Measurements from ENCODE around the gene AMT. TPM values are rescaled to one million over a fixed set of nuclear protein-coding genes. Genes with fewer than 3 reads are reported as not detected.
A peak's percentile ranks its signal among the peaks of the same experiment; 100 is the strongest.

Gene AMT
- polyA plus RNA-seq, 4 donors = 15.4 to 48.7 (median 27.4) TPM

- FAIRE-seq = no peak
These were observed 43.2 kb upstream of the AMT start for GRCh38 chr3:49465270-49466034.

GRCh38 chr3:49462222-49462621, 39.9 kb upstream of the AMT start:
- DNase-seq (no peak), FAIRE-seq (no peak)
- no peaks in the 10 kb centered on the region for H3K36me3 ChIP-seq (ENCODE audit: control insufficient read depth in 3 of 3, insufficient read depth in 2 of 3, low read depth in 1 of 3, low read length in 3 of 3)
- H3K27ac ChIP-seq (ENCODE audit: low read depth in 1 of 3, low read length in 2 of 3) = no peak overlapping the region
- H3K4me3 ChIP-seq (ENCODE audit: low read depth in 1 of 3, low read length in 3 of 3) = no peak overlapping the region
- 78 to 89% (median 80%) methylated on average over 2 to 3 of the region's 3 CpGs for WGBS, 3 donors
- H3K27me3 ChIP-seq (ENCODE audit: control insufficient read depth in 3 of 3, insufficient read depth in 3 of 3, low read length in 3 of 3) = no peaks in the 10 kb centered on the region
- H3K9me3 ChIP-seq (ENCODE audit: control insufficient read depth in 2 of 2, insufficient read depth in 1 of 2, low read depth in 1 of 2, low read length in 1 of 2) = no peaks in the 10 kb centered on the region
- peaks cover 2 to 35% (median 3%) of the 10 kb centered on the region in 3 donors for H3K4me1 ChIP-seq (ENCODE audit: control insufficient read depth in 3 of 3, insufficient read depth in 2 of 3, low read depth in 1 of 3, low read length in 2 of 3)

More at GRCh38 chr3:49465270-49466034, 43.2 kb upstream of the AMT start:
- peak overlapping the region; percentile 47 to 88 (median 72) for H3K27ac ChIP-seq (ENCODE audit: low read depth in 1 of 3, low read length in 2 of 3)
- peaks cover 2 to 39% (median 6%) of the 10 kb centered on the region in 3 donors for H3K4me1 ChIP-seq (ENCODE audit: control insufficient read depth in 3 of 3, insufficient read depth in 2 of 3, low read depth in 1 of 3, low read length in 2 of 3)
- H3K36me3 ChIP-seq (ENCODE audit: control insufficient read depth in 3 of 3, insufficient read depth in 2 of 3, low read depth in 1 of 3, low read length in 3 of 3) = no peaks in the 10 kb centered on the region
- WGBS, 3 donors = 30 to 66% (median 41%) methylated on average over 18 of the region's 18 CpGs
- H3K4me3 ChIP-seq (ENCODE audit: low read depth in 1 of 3, low read length in 3 of 3) = no peak overlapping the region
- no peaks in the 10 kb centered on the region for H3K27me3 ChIP-seq (ENCODE audit: control insufficient read depth in 3 of 3, insufficient read depth in 3 of 3, low read length in 3 of 3)
- H3K9me3 ChIP-seq (ENCODE audit: control insufficient read depth in 2 of 2, insufficient read depth in 1 of 2, low read depth in 1 of 2, low read length in 1 of 2) = no peaks in the 10 kb centered on the region
- peak; percentile 54 to 63 for DNase-seq

- 18 to 40% (median 21%) methylated on average over 1 of the region's 1 CpG for WGBS, 3 donors
- Histone ChIP-seq H3K4me3 (ENCODE audit: low read depth in 1 of 3, low read length in 3 of 3) (no peak overlapping the region), H3K36me3 (ENCODE audit: control insufficient read depth in 3 of 3, insufficient read depth in 2 of 3, low read depth in 1 of 3, low read length in 3 of 3) (no peaks in the 10 kb centered on the region), H3K27me3 (ENCODE audit: control insufficient read depth in 3 of 3, insufficient read depth in 3 of 3, low read length in 3 of 3) (no peaks in the 10 kb centered on the region), H3K4me1 (ENCODE audit: control insufficient read depth in 3 of 3, insufficient read depth in 2 of 3, low read depth in 1 of 3, low read length in 2 of 3) (peaks cover 2 to 35% (median 3%) of the 10 kb centered on the region in 3 donors), H3K9me3 (ENCODE audit: control insufficient read depth in 2 of 2, insufficient read depth in 1 of 2, low read depth in 1 of 2, low read length in 1 of 2) (no peaks in the 10 kb centered on the region), H3K27ac (ENCODE audit: low read depth in 1 of 3, low read length in 2 of 3) (peak overlapping the region in 2 of 3 donors; percentile 4 to 38)
- DNase-seq (peak; percentile 36 to 45), FAIRE-seq (no peak)
These were observed 39.3 kb upstream of the AMT start for GRCh38 chr3:49461443-49462171.

- H3K4me1 ChIP-seq (ENCODE audit: control insufficient read depth in 3 of 3, insufficient read depth in 2 of 3, low read depth in 1 of 3, low read length in 2 of 3) = peaks cover 2 to 30% (median 3%) of the 10 kb centered on the region in 3 donors
- no peak for FAIRE-seq
- 82 to 88% (median 83%) methylated on average over 4 of the region's 4 CpGs for WGBS, 3 donors
- no peak overlapping the region for H3K27ac ChIP-seq (ENCODE audit: low read depth in 1 of 3, low read length in 2 of 3)
- no peak for DNase-seq
- H3K9me3 ChIP-seq (ENCODE audit: control insufficient read depth in 2 of 2, insufficient read depth in 1 of 2, low read depth in 1 of 2, low read length in 1 of 2) = no peaks in the 10 kb centered on the region
- H3K27me3 ChIP-seq (ENCODE audit: control insufficient read depth in 3 of 3, insufficient read depth in 3 of 3, low read length in 3 of 3) = no peaks in the 10 kb centered on the region
- no peak overlapping the region for H3K4me3 ChIP-seq (ENCODE audit: low read depth in 1 of 3, low read length in 3 of 3)
- no peaks in the 10 kb centered on the region for H3K36me3 ChIP-seq (ENCODE audit: control insufficient read depth in 3 of 3, insufficient read depth in 2 of 3, low read depth in 1 of 3, low read length in 3 of 3)
These were observed 38.7 kb upstream of the AMT start for GRCh38 chr3:49460956-49461355.

GRCh38 chr3:49460188-49460890, 38.1 kb upstream of the AMT start:
- H3K4me1 ChIP-seq (ENCODE audit: control insufficient read depth in 3 of 3, insufficient read depth in 2 of 3, low read depth in 1 of 3, low read length in 2 of 3) = peaks cover 0 to 24% (median 2%) of the 10 kb centered on the region in 3 donors
- DNase-seq (no peak), FAIRE-seq (no peak)
- no peak overlapping the region for H3K27ac ChIP-seq (ENCODE audit: low read depth in 1 of 3, low read length in 2 of 3)
- H3K4me3 ChIP-seq (ENCODE audit: low read depth in 1 of 3, low read length in 3 of 3) = no peak overlapping the region
- 68 to 81% (median 77%) methylated on average over 2 of the region's 2 CpGs for WGBS, 3 donors
- H3K27me3 ChIP-seq (ENCODE audit: control insufficient read depth in 3 of 3, insufficient read depth in 3 of 3, low read length in 3 of 3) = no peaks in the 10 kb centered on the region
- no peaks in the 10 kb centered on the region for H3K36me3 ChIP-seq (ENCODE audit: control insufficient read depth in 3 of 3, insufficient read depth in 2 of 3, low read depth in 1 of 3, low read length in 3 of 3)
- no peaks in the 10 kb centered on the region for H3K9me3 ChIP-seq (ENCODE audit: control insufficient read depth in 2 of 2, insufficient read depth in 1 of 2, low read depth in 1 of 2, low read length in 1 of 2)

GRCh38 chr3:49456466-49456865, 34.2 kb upstream of the AMT start:
- no peak for FAIRE-seq
- no peaks in the 10 kb centered on the region for H3K9me3 ChIP-seq (ENCODE audit: control insufficient read depth in 2 of 2, insufficient read depth in 1 of 2, low read depth in 1 of 2, low read length in 1 of 2)
- H3K27me3 ChIP-seq (ENCODE audit: control insufficient read depth in 3 of 3, insufficient read depth in 3 of 3, low read length in 3 of 3) = no peaks in the 10 kb centered on the region
- no peak overlapping the region for H3K27ac ChIP-seq (ENCODE audit: low read depth in 1 of 3, low read length in 2 of 3)
- no peak for DNase-seq
- WGBS, 3 donors = 88 to 95% (median 90%) methylated on average over 3 of the region's 3 CpGs
- no peak overlapping the region for H3K4me3 ChIP-seq (ENCODE audit: low read depth in 1 of 3, low read length in 3 of 3)
- H3K36me3 ChIP-seq (ENCODE audit: control insufficient read depth in 3 of 3, insufficient read depth in 2 of 3, low read depth in 1 of 3, low read length in 3 of 3) = no peaks in the 10 kb centered on the region
- peaks cover 0 to 12% (median 0%) of the 10 kb centered on the region in 3 donors for H3K4me1 ChIP-seq (ENCODE audit: control insufficient read depth in 3 of 3, insufficient read depth in 2 of 3, low read depth in 1 of 3, low read length in 2 of 3)

GRCh38 chr3:49454898-49455681, 32.8 kb upstream of the AMT start:
- H3K27me3 ChIP-seq (ENCODE audit: control insufficient read depth in 3 of 3, insufficient read depth in 3 of 3, low read length in 3 of 3) = no peaks in the 10 kb centered on the region
- FAIRE-seq (no peak), DNase-seq (no peak)
- H3K9me3 ChIP-seq (ENCODE audit: control insufficient read depth in 2 of 2, insufficient read depth in 1 of 2, low read depth in 1 of 2, low read length in 1 of 2) = no peaks in the 10 kb centered on the region
- H3K36me3 ChIP-seq (ENCODE audit: control insufficient read depth in 3 of 3, insufficient read depth in 2 of 3, low read depth in 1 of 3, low read length in 3 of 3) = no peaks in the 10 kb centered on the region
- H3K4me1 ChIP-seq (ENCODE audit: control insufficient read depth in 3 of 3, insufficient read depth in 2 of 3, low read depth in 1 of 3, low read length in 2 of 3) = peaks cover 0 to 5% (median 0%) of the 10 kb centered on the region in 3 donors
- no peak overlapping the region for H3K27ac ChIP-seq (ENCODE audit: low read depth in 1 of 3, low read length in 2 of 3)
- H3K4me3 ChIP-seq (ENCODE audit: low read depth in 1 of 3, low read length in 3 of 3) = no peak overlapping the region
- WGBS, 3 donors = 66 to 83% (median 75%) methylated on average over 3 of the region's 3 CpGs

GRCh38 chr3:49454458-49454857, 32.2 kb upstream of the AMT start:
- no peak overlapping the region for H3K4me3 ChIP-seq (ENCODE audit: low read depth in 1 of 3, low read length in 3 of 3)
- no peaks in the 10 kb centered on the region for H3K27me3 ChIP-seq (ENCODE audit: control insufficient read depth in 3 of 3, insufficient read depth in 3 of 3, low read length in 3 of 3)
- no peaks in the 10 kb centered on the region for H3K36me3 ChIP-seq (ENCODE audit: control insufficient read depth in 3 of 3, insufficient read depth in 2 of 3, low read depth in 1 of 3, low read length in 3 of 3)
- no peaks in the 10 kb centered on the region for H3K9me3 ChIP-seq (ENCODE audit: control insufficient read depth in 2 of 2, insufficient read depth in 1 of 2, low read depth in 1 of 2, low read length in 1 of 2)
- FAIRE-seq (no peak), DNase-seq (peak; percentile 36 to 43)
- no peak overlapping the region for H3K27ac ChIP-seq (ENCODE audit: low read depth in 1 of 3, low read length in 2 of 3)
- H3K4me1 ChIP-seq (ENCODE audit: control insufficient read depth in 3 of 3, insufficient read depth in 2 of 3, low read depth in 1 of 3, low read length in 2 of 3) = peaks cover 0 to 3% (median 0%) of the 10 kb centered on the region in 3 donors
- WGBS, 3 donors = 48 to 78% (median 62%) methylated on average over 2 of the region's 2 CpGs
